Dendritic cell treated with granulocyte-macrophage colony-stimulating factor and Interleukin-4, amounts not matched to agents 40 ng/mL and 50 ng/mL, for 4 days (primary cell): Measurements from ENCODE around the gene ZNF792.
"Not testable (repeated sequence)": the region's sequence is repeated elsewhere in the genome, so short reads cannot be mapped to it uniquely, and the experiment has no call there.

Experiments used
- H3K27ac Mint-ChIP-seq: one replicate; pipeline ENCODE4 v1.8.0; 2022; ENCODE audit warnings: mild to moderate bottlenecking, mixed read lengths
- H3K27me3 Mint-ChIP-seq: one replicate; pipeline ENCODE4 v1.8.0; 2022; ENCODE audit warnings: mild to moderate bottlenecking, mixed read lengths
- H3K36me3 Mint-ChIP-seq: one replicate; pipeline ENCODE4 v1.8.0; 2022; ENCODE audit warnings: low read depth, mixed read lengths
- H3K4me1 Mint-ChIP-seq: one replicate; pipeline ENCODE4 v1.8.0; 2022; ENCODE audit warnings: low read depth, mixed read lengths
- H3K4me3 Mint-ChIP-seq: one replicate; pipeline ENCODE4 v1.8.0; 2022; ENCODE audit warnings: mild to moderate bottlenecking, moderate library complexity, mixed read lengths
- H3K9me3 Mint-ChIP-seq: one replicate; pipeline ENCODE4 v1.8.0; 2022; ENCODE audit warnings: mixed read lengths
- intact Hi-C: fragments of 100-400 bp; cut with micrococcal nuclease; formaldehyde crosslinking; loops from one replicate; pipeline ENCODE4 v1.15.0; 2022

ZNF792 gene

GRCh38 chr19:34963573-34964406 lies at the start of gene ZNF792:
Gene ZNF792 (minus strand): TSS chr19:34964229. CDS start chr19:34963662, 567 bp downstream.
- H3K4me1 Mint-ChIP-seq, result peaks cover 24% of the 10 kb centered on the region
- H3K27ac Mint-ChIP-seq, result peak within 1 kb of the TSS; percentile 41
- H3K9me3 Mint-ChIP-seq, result peaks cover 57% of the 10 kb centered on the region
- peak within 1 kb of the TSS; percentile 76 for H3K4me3 Mint-ChIP-seq
- intact Hi-C loops, result no loop called here
- peaks cover 7% of the 10 kb centered on the region for H3K27me3 Mint-ChIP-seq
- peaks cover 41% of the 10 kb centered on the region for H3K36me3 Mint-ChIP-seq

GRCh38 chr19:35013041-35013819 lies 49.2 kb upstream of the ZNF792 start:
- Mint-ChIP-seq H3K4me3 (peak overlapping the region; percentile 30), H3K9me3 (no peaks in the 10 kb centered on the region), H3K4me1 (peaks cover 71% of the 10 kb centered on the region), H3K36me3 (peaks cover 97% of the 10 kb centered on the region), H3K27me3 (no peaks in the 10 kb centered on the region), H3K27ac (peak overlapping the region; percentile 66)
- intact Hi-C loops, result loop anchor here (1.0 kb wide), 1 partner anchor 40 kb away; no protein-coding TSS in a partner anchor

- intact Hi-C loops, result no loop called here
- H3K36me3 Mint-ChIP-seq, result peaks cover 88% of the 10 kb centered on the region
- peak overlapping the region; percentile 66 for H3K27ac Mint-ChIP-seq
- no peaks in the 10 kb centered on the region for H3K27me3 Mint-ChIP-seq
- H3K4me1 Mint-ChIP-seq, result peaks cover 60% of the 10 kb centered on the region
- H3K4me3 Mint-ChIP-seq, result no peak overlapping the region
- H3K9me3 Mint-ChIP-seq, result no peaks in the 10 kb centered on the region
Measured at GRCh38 chr19:35011737-35012682, 48.0 kb upstream of the ZNF792 start.

- Mint-ChIP-seq H3K27ac (peak overlapping the region; percentile 20), H3K36me3 (peaks cover 88% of the 10 kb centered on the region), H3K4me1 (peaks cover 59% of the 10 kb centered on the region), H3K4me3 (no peak overlapping the region), H3K9me3 (no peaks in the 10 kb centered on the region), H3K27me3 (no peaks in the 10 kb centered on the region)
- intact Hi-C loops, result no loop called here
Measured at GRCh38 chr19:35011091-35011689, 47.2 kb upstream of the ZNF792 start.

GRCh38 chr19:35009424-35010415 lies 45.7 kb upstream of the ZNF792 start:
- no peaks in the 10 kb centered on the region for H3K27me3 Mint-ChIP-seq
- intact Hi-C loops, result no loop called here
- H3K27ac Mint-ChIP-seq, result peak overlapping the region; percentile 20
- H3K4me1 Mint-ChIP-seq, result peaks cover 50% of the 10 kb centered on the region
- H3K4me3 Mint-ChIP-seq, result no peak overlapping the region
- H3K36me3 Mint-ChIP-seq, result peaks cover 88% of the 10 kb centered on the region
- no peaks in the 10 kb centered on the region for H3K9me3 Mint-ChIP-seq

- intact Hi-C loops, result no loop called here
- Mint-ChIP-seq H3K36me3 (peaks cover 85% of the 10 kb centered on the region), H3K4me1 (peaks cover 50% of the 10 kb centered on the region), H3K9me3 (no peaks in the 10 kb centered on the region), H3K4me3 (no peak overlapping the region), H3K27me3 (no peaks in the 10 kb centered on the region), H3K27ac (no peak overlapping the region)
Measured at GRCh38 chr19:35008891-35009341, 44.9 kb upstream of the ZNF792 start.

- H3K4me1 Mint-ChIP-seq, result peaks cover 50% of the 10 kb centered on the region
- not testable (repeated sequence) for H3K9me3 Mint-ChIP-seq
Measured at GRCh38 chr19:35007427-35007826, 43.4 kb upstream of the ZNF792 start.

GRCh38 chr19:35006999-35007365 lies 43.0 kb upstream of the ZNF792 start:
- no peak overlapping the region for H3K27ac Mint-ChIP-seq
- no peaks in the 10 kb centered on the region for H3K9me3 Mint-ChIP-seq
- peaks cover 50% of the 10 kb centered on the region for H3K4me1 Mint-ChIP-seq
- H3K27me3 Mint-ChIP-seq, result no peaks in the 10 kb centered on the region
- peaks cover 78% of the 10 kb centered on the region for H3K36me3 Mint-ChIP-seq
- intact Hi-C loops, result no loop called here
- H3K4me3 Mint-ChIP-seq, result no peak overlapping the region

More at GRCh38 chr19:35007427-35007826, 43.4 kb upstream of the ZNF792 start:
- H3K36me3 Mint-ChIP-seq, result peaks cover 78% of the 10 kb centered on the region
- H3K4me3 Mint-ChIP-seq, intact Hi-C loops, H3K27ac Mint-ChIP-seq, H3K27me3 Mint-ChIP-seq: not testable (repeated sequence)

GRCh38 chr19:35006342-35006998 lies 42.4 kb upstream of the ZNF792 start:
- intact Hi-C loops, result no loop called here
- peaks cover 78% of the 10 kb centered on the region for H3K36me3 Mint-ChIP-seq
- no peak overlapping the region for H3K27ac Mint-ChIP-seq
- H3K4me1 Mint-ChIP-seq, result peaks cover 51% of the 10 kb centered on the region
- H3K4me3 Mint-ChIP-seq, result no peak overlapping the region
- no peaks in the 10 kb centered on the region for H3K27me3 Mint-ChIP-seq
- no peaks in the 10 kb centered on the region for H3K9me3 Mint-ChIP-seq

- H3K27me3 Mint-ChIP-seq, H3K27ac Mint-ChIP-seq, intact Hi-C loops, H3K9me3 Mint-ChIP-seq, H3K4me3 Mint-ChIP-seq: not testable (repeated sequence)
- Mint-ChIP-seq H3K36me3 (peaks cover 78% of the 10 kb centered on the region), H3K4me1 (peaks cover 51% of the 10 kb centered on the region)
Measured at GRCh38 chr19:35006007-35006341, 41.9 kb upstream of the ZNF792 start.

- Mint-ChIP-seq H3K27ac (no peak overlapping the region), H3K36me3 (peaks cover 76% of the 10 kb centered on the region), H3K4me1 (peaks cover 51% of the 10 kb centered on the region), H3K27me3 (no peaks in the 10 kb centered on the region), H3K4me3 (no peak overlapping the region), H3K9me3 (no peaks in the 10 kb centered on the region)
- intact Hi-C loops, result no loop called here
Measured at GRCh38 chr19:35005256-35005977, 41.4 kb upstream of the ZNF792 start.
